IMR-90 (cell line): ENCODE measurements around the gene TBC1D32. TPM values are rescaled to one million over a fixed set of nuclear protein-coding genes. Genes with fewer than 3 reads are reported as not detected.

ENCODE experiments used
- ATAC-seq: fragments of 200-7000 bp; cut with Tn5 transposase; 2 replicates; pipeline ENCODE4 v1.9.1; 2020; ENCODE audit warnings: low read depth, mild to moderate bottlenecking, moderate library complexity
- BruUV-seq: library from RNA; stranded (reverse); fragments of 400-500 nt; replicated peaks from 2 replicates; lab custom pipeline; 2021; lab: Mats Ljungman, UMichigan
- CTCF ChIA-PET: fragments of 300-600 bp; formaldehyde crosslinking; extraction: SDS; loops from one replicate; lab custom pipeline; 2021; ENCODE audit warnings: antibody characterized with exemption; lab: Yijun Ruan, JAX
- POLR2A ChIA-PET: fragments of 300-600 bp; sonication (Branson Sonifier 250); formaldehyde crosslinking; loops from one replicate; lab custom pipeline; 2022; ENCODE audit warnings: antibody characterized with exemption; ENCODE audit not compliant: unreplicated experiment; lab: Charles Lee
- DNase-seq: peaks from one replicate; pipeline ENCODE4 v3.0.0; 2013
- H2AFZ ChIP-seq: replicated peaks from 2 replicates; pipeline ENCODE3; 2013; ENCODE audit warnings: low read length, mild to moderate bottlenecking; ENCODE audit not compliant: poor library complexity
- H2AK5ac ChIP-seq: 2 replicates; pipeline ENCODE4 v1.6.1; 2013; ENCODE audit warnings: low read depth, low read length, inconsistent platforms
- H2AK9ac ChIP-seq: replicated peaks from 2 replicates; pipeline ENCODE3; 2013; ENCODE audit warnings: mild to moderate bottlenecking, low read depth, low read length, moderate library complexity; ENCODE audit not compliant: poor library complexity
- H2BK120ac ChIP-seq: 2 replicates; pipeline ENCODE4 v1.6.1; 2013; ENCODE audit warnings: low read depth, low read length, inconsistent platforms
- H2BK15ac ChIP-seq: 3 replicates; pipeline ENCODE4 v1.6.1; 2013; ENCODE audit warnings: low read depth, low read length, inconsistent platforms
- H2BK20ac ChIP-seq: 2 replicates; pipeline ENCODE4 v1.6.1; 2013; ENCODE audit warnings: low read depth, mild to moderate bottlenecking, inconsistent platforms, low read length, moderate library complexity
- H2BK5ac ChIP-seq: 2 replicates; pipeline ENCODE4 v1.6.1; 2013; ENCODE audit warnings: mild to moderate bottlenecking, low read depth, low read length, inconsistent platforms; ENCODE audit not compliant: poor library complexity, severe bottlenecking
- H3K14ac ChIP-seq: replicated peaks from 2 replicates; pipeline ENCODE4 v1.6.1; 2013; ENCODE audit warnings: low read depth, low read length, inconsistent platforms
- H3K18ac ChIP-seq: 2 replicates; pipeline ENCODE4 v1.6.1; 2013; ENCODE audit warnings: low read depth, low read length, control low read depth
- H3K23ac ChIP-seq: 2 replicates; pipeline ENCODE4 v1.6.1; 2013; ENCODE audit warnings: low read depth, low read length, inconsistent platforms
- H3K27ac ChIP-seq: 2 replicates; pipeline ENCODE4 v1.5.1; 2013; ENCODE audit warnings: mild to moderate bottlenecking, control low read depth, low read length; ENCODE audit not compliant: insufficient read depth
- H3K27me3 ChIP-seq: 2 replicates; pipeline ENCODE4 v1.6.1; 2013; ENCODE audit warnings: low read length; ENCODE audit not compliant: control insufficient read depth, insufficient read depth
- H3K36me3 ChIP-seq: 2 replicates; pipeline ENCODE4 v1.6.1; 2013; ENCODE audit warnings: low read length, mixed read lengths; ENCODE audit not compliant: control insufficient read depth, insufficient read depth
- H3K4ac ChIP-seq: 2 replicates; pipeline ENCODE4 v1.6.1; 2013; ENCODE audit warnings: low read depth, low read length, inconsistent platforms
- H3K4me1 ChIP-seq: 2 replicates; pipeline ENCODE4 v1.6.1; 2013; ENCODE audit warnings: low read length, mixed read lengths; ENCODE audit not compliant: control insufficient read depth, insufficient read depth
- H3K4me2 ChIP-seq: 2 replicates; pipeline ENCODE4 v1.6.1; 2013; ENCODE audit warnings: low read depth, mild to moderate bottlenecking, control low read depth, low read length, moderate library complexity
- H3K4me3 ChIP-seq: 2 replicates; pipeline ENCODE4 v1.5.1; 2013; ENCODE audit warnings: low read depth, mild to moderate bottlenecking, control low read depth, low read length, moderate library complexity; ENCODE audit not compliant: insufficient read depth
- H3K56ac ChIP-seq: 2 replicates; pipeline ENCODE4 v1.6.1; 2013; ENCODE audit warnings: low read length, inconsistent platforms; ENCODE audit not compliant: insufficient read depth; ENCODE audit errors: extremely low read depth
- H3K79me1 ChIP-seq, 2 experiments: 2 replicates each; pipeline ENCODE4 v1.6.1; 2013; ENCODE audit warnings: low read length in 2 of 2, inconsistent platforms in 1 of 2, low read depth in 1 of 2
- H3K9ac ChIP-seq: 2 replicates; pipeline ENCODE4 v1.6.1; 2013; ENCODE audit warnings: low read depth, low read length, control low read depth
- H3K9me1 ChIP-seq: 2 replicates; pipeline ENCODE4 v1.6.1; 2013; ENCODE audit warnings: low read length, inconsistent platforms; ENCODE audit not compliant: insufficient read depth
- H3K9me3 ChIP-seq: 2 replicates; pipeline ENCODE4 v1.6.1; 2013; ENCODE audit warnings: low read length; ENCODE audit not compliant: control insufficient read depth, insufficient read depth
- H4K20me1 ChIP-seq: 2 replicates; pipeline ENCODE4 v1.6.1; 2013; ENCODE audit warnings: low read length, inconsistent platforms; ENCODE audit not compliant: insufficient read depth
- H4K5ac ChIP-seq: 2 replicates; pipeline ENCODE4 v1.6.1; 2013; ENCODE audit warnings: mild to moderate bottlenecking, low read depth, low read length, control low read depth
- H4K8ac ChIP-seq, 2 experiments: 2 replicates each; pipeline ENCODE4 v1.6.1; 2013; ENCODE audit warnings: low read depth in 2 of 2, low read length in 2 of 2, control low read depth in 1 of 2, inconsistent platforms in 1 of 2
- H4K91ac ChIP-seq: 2 replicates; pipeline ENCODE4 v1.6.1; 2013; ENCODE audit warnings: low read depth, low read length, inconsistent platforms; ENCODE audit not compliant: insufficient read depth
- BHLHE40 ChIP-seq: fragments of 150-350 bp; IDR thresholded peaks from 2 replicates; pipeline ENCODE4 v1.6.1; 2016; ENCODE audit warnings: mild to moderate bottlenecking, low read depth, low read length
- CEBPB ChIP-seq: IDR thresholded peaks from 2 replicates; pipeline ENCODE4 v1.6.1; 2012; ENCODE audit warnings: low read depth, low read length, improper control_type of control experiment
- CHD1 ChIP-seq: IDR thresholded peaks from 2 replicates; pipeline ENCODE4 v1.6.1; 2012; ENCODE audit warnings: low read depth, low read length, improper control_type of control experiment
- MAFK ChIP-seq: IDR thresholded peaks from 2 replicates; pipeline ENCODE4 v1.6.1; 2012; ENCODE audit warnings: low read depth, low read length, improper control_type of control experiment
- MAZ ChIP-seq: IDR thresholded peaks from 2 replicates; pipeline ENCODE4 v1.6.1; 2012; ENCODE audit warnings: low read depth, mild to moderate bottlenecking, low read length, improper control_type of control experiment, moderate library complexity, borderline replicate concordance
- WGBS, 2 experiments: methylation state at CpG; one replicate each; pipeline versions ENCODE4 v1.1.5 to v1.1.7; 2013; ENCODE audit warnings: missing lambda C conversion rate in 2 of 2; ENCODE audit not compliant: insufficient read length in 1 of 2; ENCODE audit errors: extremely low coverage in 2 of 2; 5-methylcytosine and 5-hydroxymethylcytosine counted together
- dilution Hi-C: fragments of 300-500 bp; cut with HindIII; formaldehyde crosslinking; loops from one replicate; pipeline ENCODE4 v1.14.3; 2018; ENCODE audit warnings: low sequenced_read_pairs; ENCODE audit not compliant: unreplicated experiment
- in situ Hi-C: fragments of 300-500 bp; cut with MboI; formaldehyde crosslinking; loops from 3 replicates; pipeline ENCODE4 v1.14.3; 2019; ENCODE audit warnings: low sequenced_read_pairs, inconsistent platforms, mixed read lengths
- intact Hi-C: fragments of 100-400 bp; cut with micrococcal nuclease; formaldehyde crosslinking; loops from 2 replicates; pipeline ENCODE4 v1.10.0; 2022
- polyA plus RNA-seq, 3 experiments: library from polyadenylated mRNA; depleted of rRNA; stranded (reverse); fragments of >200 nt; gene quantifications; 2 replicates each; pipeline ENCODE4 v1.2.3, GENCODE V29; 2012; ENCODE audit warnings: low replicate concordance in 1 of 3
- total RNA-seq: library from RNA; depleted of rRNA; stranded (reverse); fragments of >200 nt; gene quantifications from 2 replicates; pipeline ENCODE4 v1.2.3, GENCODE V29; 2012
- TF ChIP-seq, protein P1 (sequence below): fragments of 150-350 bp; IDR thresholded peaks from 2 replicates; pipeline ENCODE4 v1.6.1; 2017; ENCODE audit warnings: mild to moderate bottlenecking, antibody characterized with exemption, low read length, low read depth
- TF ChIP-seq, protein P2 (sequence below): fragments of 150-350 bp; IDR thresholded peaks from 2 replicates; pipeline ENCODE4 v1.6.1; 2016; ENCODE audit warnings: low read depth, mild to moderate bottlenecking, low read length, moderate library complexity, borderline replicate concordance

The TBC1D32 gene
- total and polyA plus RNA-seq, 2 of the 4 experiments (the other 2 are of a cell fraction) = 3.0 to 7.2 TPM

DNA sequence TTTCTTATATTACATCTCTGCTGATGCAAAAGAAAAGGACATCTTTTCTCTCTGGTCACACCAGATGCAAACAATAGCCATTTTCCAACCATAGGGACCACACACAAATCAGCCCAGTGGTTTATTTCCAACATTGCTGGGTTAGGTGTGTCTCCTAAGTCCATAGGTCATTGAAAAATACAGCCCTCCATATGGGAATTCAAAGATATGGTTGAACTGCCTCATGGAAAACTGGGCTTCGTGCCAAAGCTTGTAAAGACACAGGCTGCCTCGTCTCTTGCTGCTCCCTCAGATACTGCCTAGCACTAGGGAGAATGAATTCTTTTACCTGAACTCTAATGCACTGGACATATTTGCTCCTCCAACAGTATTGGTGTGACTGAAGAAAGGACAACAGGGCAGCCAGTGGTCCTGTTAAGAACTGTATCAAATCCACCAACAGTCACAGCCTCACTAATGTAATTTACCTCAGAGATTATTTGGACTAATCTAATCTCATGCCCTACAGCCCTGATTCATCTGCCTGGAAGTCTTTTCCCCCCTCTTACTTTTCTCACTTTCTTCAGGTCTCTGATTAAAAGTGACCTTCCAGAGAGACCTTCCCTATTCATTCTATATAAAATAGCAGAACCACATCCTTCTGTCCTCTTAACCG is 48.3 kb upstream of the TBC1D32 start (continued):
- TF ChIP-seq, protein P1, sequence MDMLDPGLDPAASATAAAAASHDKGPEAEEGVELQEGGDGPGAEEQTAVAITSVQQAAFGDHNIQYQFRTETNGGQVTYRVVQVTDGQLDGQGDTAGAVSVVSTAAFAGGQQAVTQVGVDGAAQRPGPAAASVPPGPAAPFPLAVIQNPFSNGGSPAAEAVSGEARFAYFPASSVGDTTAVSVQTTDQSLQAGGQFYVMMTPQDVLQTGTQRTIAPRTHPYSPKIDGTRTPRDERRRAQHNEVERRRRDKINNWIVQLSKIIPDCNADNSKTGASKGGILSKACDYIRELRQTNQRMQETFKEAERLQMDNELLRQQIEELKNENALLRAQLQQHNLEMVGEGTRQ = no peak
- TF ChIP-seq, protein P2, sequence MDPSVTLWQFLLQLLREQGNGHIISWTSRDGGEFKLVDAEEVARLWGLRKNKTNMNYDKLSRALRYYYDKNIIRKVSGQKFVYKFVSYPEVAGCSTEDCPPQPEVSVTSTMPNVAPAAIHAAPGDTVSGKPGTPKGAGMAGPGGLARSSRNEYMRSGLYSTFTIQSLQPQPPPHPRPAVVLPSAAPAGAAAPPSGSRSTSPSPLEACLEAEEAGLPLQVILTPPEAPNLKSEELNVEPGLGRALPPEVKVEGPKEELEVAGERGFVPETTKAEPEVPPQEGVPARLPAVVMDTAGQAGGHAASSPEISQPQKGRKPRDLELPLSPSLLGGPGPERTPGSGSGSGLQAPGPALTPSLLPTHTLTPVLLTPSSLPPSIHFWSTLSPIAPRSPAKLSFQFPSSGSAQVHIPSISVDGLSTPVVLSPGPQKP = no peak

DNA sequence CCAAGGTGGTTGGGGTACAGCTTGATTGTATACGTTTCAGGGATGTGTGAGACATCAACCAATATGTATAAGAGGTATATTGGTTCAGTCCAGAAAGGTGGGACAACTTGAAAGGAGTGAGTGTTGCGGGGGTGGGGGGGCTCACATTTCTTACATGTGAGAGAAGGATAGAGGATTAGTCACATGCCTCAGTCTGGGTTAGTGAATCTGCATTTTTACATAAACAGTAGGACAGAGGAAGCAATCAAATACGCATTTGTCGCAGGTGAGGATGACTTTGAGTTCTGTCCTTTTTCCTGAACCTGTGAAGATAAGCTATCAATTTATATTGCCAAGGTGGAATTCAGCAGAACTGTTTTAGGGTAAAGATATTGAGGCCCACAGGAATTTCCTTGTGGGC is 42.1 kb upstream of the TBC1D32 start:
- TF ChIP-seq MAZ (no peak), BHLHE40 (no peak), MAFK (no peak), CHD1 (no peak), CEBPB (no peak)
- TF ChIP-seq, protein P2 = no peak
- Histone ChIP-seq H2BK15ac (no peak overlapping the region), H2BK20ac (no peak overlapping the region), H3K9ac (no peak overlapping the region), H3K4me1 (no peaks in the 10 kb centered on the region), H3K56ac (no peak overlapping the region), H3K27ac (no peak overlapping the region), H2AK9ac (no peak overlapping the region), H3K4ac (no peak overlapping the region), H3K9me3 (no peaks in the 10 kb centered on the region), H3K27me3 (no peaks in the 10 kb centered on the region), H2AK5ac (no peak overlapping the region), H2AFZ (no peak overlapping the region), H3K36me3 (no peaks in the 10 kb centered on the region), H4K8ac (no peak overlapping the region), H3K23ac (no peak overlapping the region), H4K5ac (no peak overlapping the region), H2BK5ac (no peak overlapping the region), H3K4me3 (no peak overlapping the region), H4K20me1 (no peaks in the 10 kb centered on the region), H3K14ac (no peak overlapping the region), H3K4me2 (no peak overlapping the region), H3K18ac (no peak overlapping the region), H3K79me1 (no peaks in the 10 kb centered on the region), H3K9me1 (no peaks in the 10 kb centered on the region), H4K91ac (no peak overlapping the region), H2BK120ac (no peak overlapping the region)
- ATAC-seq (no peak), DNase-seq (no peak)
- dilution Hi-C loops = no loop called here
- intact Hi-C loops = no loop called here
- ChIA-PET CTCF (no interaction called here), POLR2A (no interaction called here)
- in situ Hi-C loops = no loop called here
- WGBS, 2 experiments = 69% methylated on average over 2 of the region's 4 CpGs; no CpG with 5 or more reads in 1 of the 2 experiments
- no TSS peak for BruUV-seq
